Ishikawa (cell line): ENCODE results near the gene PCGF5.

Source experiments
- CEBPB ChIP-seq: IDR thresholded peaks from 2 replicates; pipeline ENCODE4 v1.6.1; 2012
- CREB1 ChIP-seq: IDR thresholded peaks from 2 replicates; pipeline ENCODE4 v1.6.1; 2012; ENCODE audit warnings: low read depth
- EGR1 ChIP-seq: IDR thresholded peaks from 2 replicates; pipeline ENCODE4 v1.6.1; 2012
- EP300 ChIP-seq: IDR thresholded peaks from 2 replicates; pipeline ENCODE4 v1.6.1; 2012; ENCODE audit warnings: borderline replicate concordance
- FOXM1 ChIP-seq: IDR thresholded peaks from 2 replicates; pipeline ENCODE4 v1.6.1; 2012; ENCODE audit warnings: low read depth, borderline replicate concordance
- NFIC ChIP-seq: IDR thresholded peaks from 2 replicates; pipeline ENCODE4 v1.6.1; 2012
- RAD21 ChIP-seq: IDR thresholded peaks from 2 replicates; pipeline ENCODE4 v1.6.1; 2012; ENCODE audit warnings: low read depth
- TAF1 ChIP-seq: IDR thresholded peaks from 2 replicates; pipeline ENCODE4 v1.6.1; 2012; ENCODE audit warnings: low read depth, mild to moderate bottlenecking
- TCF12 ChIP-seq: IDR thresholded peaks from 2 replicates; pipeline ENCODE4 v1.6.1; 2012; ENCODE audit warnings: low read depth
- TEAD4 ChIP-seq: IDR thresholded peaks from 2 replicates; pipeline ENCODE4 v1.6.1; 2012
- USF1 ChIP-seq: IDR thresholded peaks from 2 replicates; pipeline ENCODE4 v1.6.1; 2012
- YY1 ChIP-seq: IDR thresholded peaks from 2 replicates; pipeline ENCODE4 v1.6.1; 2012; ENCODE audit warnings: low read depth
- ZBTB7A ChIP-seq: IDR thresholded peaks from 2 replicates; pipeline ENCODE4 v1.6.1; 2012; ENCODE audit warnings: low read depth
- TF ChIP-seq, protein P1 (sequence below): IDR thresholded peaks from 2 replicates; pipeline ENCODE4 v1.6.1; 2012; ENCODE audit warnings: low read depth, mild to moderate bottlenecking
- TF ChIP-seq, protein P2 (sequence below): IDR thresholded peaks from 2 replicates; pipeline ENCODE4 v1.6.1; 2012

PCGF5 gene

DNA sequence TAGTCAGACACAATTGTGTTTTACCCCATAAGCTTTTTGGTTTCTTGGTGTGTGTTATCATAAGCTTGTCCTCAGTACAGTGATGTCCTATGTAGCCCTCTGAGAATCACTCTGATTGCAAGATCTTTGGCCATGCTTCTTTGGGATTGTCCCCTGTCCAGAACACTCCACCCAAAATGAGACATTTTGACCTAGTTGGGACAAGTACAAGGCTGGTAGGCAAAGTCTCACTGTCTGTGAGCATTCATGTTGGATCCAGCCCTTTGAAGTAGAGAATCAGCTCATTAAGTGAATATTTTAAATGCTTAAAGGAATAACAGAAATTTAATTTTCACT lies 28.9 kb upstream of the PCGF5 start:
- TF ChIP-seq USF1 (no peak), TAF1 (no peak), EP300 (no peak), EGR1 (no peak), TEAD4 (no peak), TCF12 (no peak), ZBTB7A (no peak), NFIC (no peak), CEBPB (no peak), FOXM1 (no peak), YY1 (no peak), RAD21 (no peak)
- TF ChIP-seq, protein P1, sequence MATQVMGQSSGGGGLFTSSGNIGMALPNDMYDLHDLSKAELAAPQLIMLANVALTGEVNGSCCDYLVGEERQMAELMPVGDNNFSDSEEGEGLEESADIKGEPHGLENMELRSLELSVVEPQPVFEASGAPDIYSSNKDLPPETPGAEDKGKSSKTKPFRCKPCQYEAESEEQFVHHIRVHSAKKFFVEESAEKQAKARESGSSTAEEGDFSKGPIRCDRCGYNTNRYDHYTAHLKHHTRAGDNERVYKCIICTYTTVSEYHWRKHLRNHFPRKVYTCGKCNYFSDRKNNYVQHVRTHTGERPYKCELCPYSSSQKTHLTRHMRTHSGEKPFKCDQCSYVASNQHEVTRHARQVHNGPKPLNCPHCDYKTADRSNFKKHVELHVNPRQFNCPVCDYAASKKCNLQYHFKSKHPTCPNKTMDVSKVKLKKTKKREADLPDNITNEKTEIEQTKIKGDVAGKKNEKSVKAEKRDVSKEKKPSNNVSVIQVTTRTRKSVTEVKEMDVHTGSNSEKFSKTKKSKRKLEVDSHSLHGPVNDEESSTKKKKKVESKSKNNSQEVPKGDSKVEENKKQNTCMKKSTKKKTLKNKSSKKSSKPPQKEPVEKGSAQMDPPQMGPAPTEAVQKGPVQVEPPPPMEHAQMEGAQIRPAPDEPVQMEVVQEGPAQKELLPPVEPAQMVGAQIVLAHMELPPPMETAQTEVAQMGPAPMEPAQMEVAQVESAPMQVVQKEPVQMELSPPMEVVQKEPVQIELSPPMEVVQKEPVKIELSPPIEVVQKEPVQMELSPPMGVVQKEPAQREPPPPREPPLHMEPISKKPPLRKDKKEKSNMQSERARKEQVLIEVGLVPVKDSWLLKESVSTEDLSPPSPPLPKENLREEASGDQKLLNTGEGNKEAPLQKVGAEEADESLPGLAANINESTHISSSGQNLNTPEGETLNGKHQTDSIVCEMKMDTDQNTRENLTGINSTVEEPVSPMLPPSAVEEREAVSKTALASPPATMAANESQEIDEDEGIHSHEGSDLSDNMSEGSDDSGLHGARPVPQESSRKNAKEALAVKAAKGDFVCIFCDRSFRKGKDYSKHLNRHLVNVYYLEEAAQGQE: no peak
- TF ChIP-seq, protein P2, sequence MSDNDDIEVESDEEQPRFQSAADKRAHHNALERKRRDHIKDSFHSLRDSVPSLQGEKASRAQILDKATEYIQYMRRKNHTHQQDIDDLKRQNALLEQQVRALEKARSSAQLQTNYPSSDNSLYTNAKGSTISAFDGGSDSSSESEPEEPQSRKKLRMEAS: no peak

- TF ChIP-seq, protein P1: no peak
- TF ChIP-seq FOXM1 (no peak), EGR1 (no peak), TEAD4 (no peak), NFIC (no peak), TAF1 (no peak), EP300 (no peak), RAD21 (no peak), YY1 (no peak), CREB1 (no peak), CEBPB (no peak), ZBTB7A (no peak), USF1 (no peak), TCF12 (no peak)
- TF ChIP-seq, protein P2: no peak
These were observed 25.8 kb upstream of the PCGF5 start for GRCh38 chr10:91194497-91195179.

DNA sequence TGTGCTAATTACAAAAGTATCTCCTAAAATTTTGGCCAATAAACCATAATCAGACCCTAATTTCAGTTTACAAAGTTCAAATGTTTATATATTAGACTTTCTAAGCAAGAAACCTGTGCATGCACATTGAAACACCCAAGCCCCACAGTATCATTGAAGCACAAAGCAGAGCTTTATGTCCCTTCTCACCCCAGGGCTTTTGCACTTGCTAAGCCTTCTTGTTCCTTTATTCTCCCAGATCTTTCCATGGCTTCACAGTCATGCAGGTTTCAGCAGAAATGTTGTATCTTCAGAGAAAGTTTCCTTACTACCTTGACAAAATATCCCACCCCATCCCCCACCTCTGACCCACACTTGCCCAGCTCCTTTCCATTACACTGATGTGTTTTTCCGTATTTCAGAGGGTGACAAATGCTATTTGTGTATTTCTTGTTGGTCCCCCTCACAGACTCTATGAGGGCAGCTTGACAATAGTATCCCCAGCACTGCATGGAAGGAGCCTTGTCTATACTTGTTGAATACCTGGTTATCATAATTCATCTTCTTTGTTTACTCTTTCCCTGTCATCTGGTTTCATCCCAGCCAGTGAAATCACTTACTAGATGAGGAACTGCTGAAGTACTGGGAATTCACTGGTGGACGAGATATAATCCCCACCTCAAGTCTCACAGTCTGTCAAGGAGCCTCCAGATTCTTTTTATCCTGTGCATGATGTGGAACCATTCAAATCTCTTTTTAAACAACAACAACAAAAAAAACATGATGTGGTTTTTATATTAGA lies 24.0 kb upstream of the PCGF5 start:
- TF ChIP-seq, protein P1: no peak
- TF ChIP-seq TEAD4 (no peak), EGR1 (no peak), CEBPB (no peak), CREB1 (no peak), YY1 (no peak), FOXM1 (no peak), RAD21 (no peak), USF1 (no peak), ZBTB7A (no peak), NFIC (no peak), TAF1 (no peak), TCF12 (no peak), EP300 (no peak)
- TF ChIP-seq, protein P2: no peak
